ENCODE results near the gene TFAM.

DNA sequence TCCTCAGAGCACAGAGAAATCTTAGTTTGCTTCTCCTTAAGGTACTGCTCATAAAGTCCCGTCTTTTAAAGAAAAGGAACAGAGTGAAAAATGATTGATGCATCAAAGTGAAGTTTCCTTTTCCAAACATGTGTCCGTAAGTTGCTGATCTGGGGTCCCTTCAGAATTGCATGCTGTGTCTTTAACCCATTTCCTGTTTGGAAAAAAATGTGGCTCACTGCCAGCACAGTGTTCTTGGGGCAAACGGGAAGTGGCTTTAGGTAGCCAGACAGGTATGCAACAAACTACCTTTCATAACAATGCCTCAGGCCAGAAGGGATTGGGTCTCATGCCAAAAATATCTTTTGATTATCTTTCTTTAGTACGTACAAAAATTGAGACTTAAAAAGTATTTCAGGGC lies 50.9 kb downstream of the TFAM start:
- TF ChIP-seq POLR2A (IDR thresholded peaks at IDR 0.05; ENCODE audit: borderline replicate concordance, extremely low read depth, insufficient read depth, insufficient read length): no peak
- TF ChIP-seq, protein P1, sequence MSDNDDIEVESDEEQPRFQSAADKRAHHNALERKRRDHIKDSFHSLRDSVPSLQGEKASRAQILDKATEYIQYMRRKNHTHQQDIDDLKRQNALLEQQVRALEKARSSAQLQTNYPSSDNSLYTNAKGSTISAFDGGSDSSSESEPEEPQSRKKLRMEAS (IDR thresholded peaks at IDR 0.05): peak; percentile 56; the same call in 1 of the 2 replicates
- peak; percentile 52 for TF ChIP-seq POLR2AphosphoS5 (IDR thresholded peaks at IDR 0.05; ENCODE audit: low read depth, low read length)
- TF ChIP-seq SP1 (IDR thresholded peaks at IDR 0.05; ENCODE audit: low read depth): peak; percentile 80
- TF ChIP-seq EZH2 (IDR thresholded peaks at IDR 0.05): no peak
- TF ChIP-seq, protein P2, sequence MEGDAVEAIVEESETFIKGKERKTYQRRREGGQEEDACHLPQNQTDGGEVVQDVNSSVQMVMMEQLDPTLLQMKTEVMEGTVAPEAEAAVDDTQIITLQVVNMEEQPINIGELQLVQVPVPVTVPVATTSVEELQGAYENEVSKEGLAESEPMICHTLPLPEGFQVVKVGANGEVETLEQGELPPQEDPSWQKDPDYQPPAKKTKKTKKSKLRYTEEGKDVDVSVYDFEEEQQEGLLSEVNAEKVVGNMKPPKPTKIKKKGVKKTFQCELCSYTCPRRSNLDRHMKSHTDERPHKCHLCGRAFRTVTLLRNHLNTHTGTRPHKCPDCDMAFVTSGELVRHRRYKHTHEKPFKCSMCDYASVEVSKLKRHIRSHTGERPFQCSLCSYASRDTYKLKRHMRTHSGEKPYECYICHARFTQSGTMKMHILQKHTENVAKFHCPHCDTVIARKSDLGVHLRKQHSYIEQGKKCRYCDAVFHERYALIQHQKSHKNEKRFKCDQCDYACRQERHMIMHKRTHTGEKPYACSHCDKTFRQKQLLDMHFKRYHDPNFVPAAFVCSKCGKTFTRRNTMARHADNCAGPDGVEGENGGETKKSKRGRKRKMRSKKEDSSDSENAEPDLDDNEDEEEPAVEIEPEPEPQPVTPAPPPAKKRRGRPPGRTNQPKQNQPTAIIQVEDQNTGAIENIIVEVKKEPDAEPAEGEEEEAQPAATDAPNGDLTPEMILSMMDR (IDR thresholded peaks at IDR 0.05 in 2 of 3, conservative IDR thresholded peaks at IDR 0.05 in 1 of 3; ENCODE audit: borderline replicate concordance in 1 of 3, insufficient read depth in 1 of 3, low read depth in 2 of 3, low read length in 2 of 3): no peak
- no peak for TF ChIP-seq EZH2phosphoT487 (IDR thresholded peaks at IDR 0.05; ENCODE audit: borderline replicate concordance)
- TF ChIP-seq TCF7L2 (IDR thresholded peaks at IDR 0.05; ENCODE audit: borderline replicate concordance, extremely low read depth, insufficient read depth, insufficient read length): no peak

All from HCT116 (cell line).